ENCODE measurements around the gene PDE1A.

DNA sequence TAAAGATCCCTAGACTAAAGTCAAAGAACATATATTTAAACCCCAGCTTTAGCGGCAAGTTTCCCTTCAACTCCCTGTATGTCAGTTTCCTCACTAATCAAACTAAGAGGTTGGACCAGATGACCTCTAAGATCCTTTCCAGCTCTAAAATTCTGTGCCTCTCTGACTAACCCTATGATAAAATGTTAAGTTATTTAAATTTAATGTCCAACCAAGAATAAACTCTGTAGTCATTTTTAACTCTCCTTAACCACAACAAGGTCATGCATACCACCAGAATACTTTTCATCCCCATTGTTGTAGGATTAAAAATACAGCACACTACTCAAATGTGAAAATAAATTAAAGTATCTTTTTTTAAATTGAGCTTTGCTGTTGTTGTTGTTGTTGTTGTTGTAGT is 5.2 kb upstream of the PDE1A start:
- TF ChIP-seq ELF1 (IDR thresholded peaks at IDR 0.05) (no peak), EZH2phosphoT487 (IDR thresholded peaks at IDR 0.05; ENCODE audit: borderline replicate concordance, low read depth) (no peak), JUND (IDR thresholded peaks at IDR 0.05) (no peak)

All from SK-N-SH (cell line).